Measurements from ENCODE around the gene CHCHD5. TPM values are rescaled to one million over a fixed set of nuclear protein-coding genes. Genes with fewer than 3 reads are reported as not detected.

CHCHD5 gene
- total and polyA plus RNA-seq, 10 donors = 11.9 to 34.8 (median 18.9) TPM

DNA sequence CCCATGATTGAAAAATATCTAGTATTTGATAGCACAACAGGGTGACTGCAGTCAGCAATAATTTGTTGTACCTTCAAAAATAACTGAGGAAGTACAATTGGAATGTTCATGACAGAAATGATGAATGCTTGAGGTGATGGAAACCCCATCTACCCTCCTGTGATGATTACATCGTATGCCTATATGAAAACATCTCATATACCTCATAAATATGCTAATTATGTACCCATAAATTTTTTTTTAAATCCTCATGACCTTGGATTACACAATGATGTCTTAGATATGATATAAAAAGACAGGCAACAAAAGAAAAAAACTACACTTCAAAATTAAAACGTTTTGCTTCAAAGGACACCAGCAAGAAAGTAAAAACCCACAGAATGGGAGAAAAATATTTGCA is 43.5 kb upstream of the CHCHD5 start:
- intact Hi-C loops (cut with DNase I; ENCODE audit: low total_unique reads) = no loop called here
- Histone ChIP-seq H3K27me3 (replicated peaks in 1 of 7) (no peaks in the 10 kb centered on the region), H3K36me3 (peaks cover 0 to 7% (median under 1%) of the 10 kb centered on the region in 6 donors), H3K27ac (peak overlapping the region in 7 of 8 donors; percentile 89 to 96 (median 92)), H3K4me1 (peaks cover 14 to 45% (median 30%) of the 10 kb centered on the region in 6 donors), H3K9me3 (no peaks in the 10 kb centered on the region), H3K4me3 (peak overlapping the region in 5 of 8 donors; percentile 94 to 99 (median 99))
- TF ChIP-seq POLR2A (IDR thresholded peaks at IDR 0.05) (no peak), POLR2AphosphoS5 (IDR thresholded peaks at IDR 0.05) (no peak)
- TF ChIP-seq, protein P1, sequence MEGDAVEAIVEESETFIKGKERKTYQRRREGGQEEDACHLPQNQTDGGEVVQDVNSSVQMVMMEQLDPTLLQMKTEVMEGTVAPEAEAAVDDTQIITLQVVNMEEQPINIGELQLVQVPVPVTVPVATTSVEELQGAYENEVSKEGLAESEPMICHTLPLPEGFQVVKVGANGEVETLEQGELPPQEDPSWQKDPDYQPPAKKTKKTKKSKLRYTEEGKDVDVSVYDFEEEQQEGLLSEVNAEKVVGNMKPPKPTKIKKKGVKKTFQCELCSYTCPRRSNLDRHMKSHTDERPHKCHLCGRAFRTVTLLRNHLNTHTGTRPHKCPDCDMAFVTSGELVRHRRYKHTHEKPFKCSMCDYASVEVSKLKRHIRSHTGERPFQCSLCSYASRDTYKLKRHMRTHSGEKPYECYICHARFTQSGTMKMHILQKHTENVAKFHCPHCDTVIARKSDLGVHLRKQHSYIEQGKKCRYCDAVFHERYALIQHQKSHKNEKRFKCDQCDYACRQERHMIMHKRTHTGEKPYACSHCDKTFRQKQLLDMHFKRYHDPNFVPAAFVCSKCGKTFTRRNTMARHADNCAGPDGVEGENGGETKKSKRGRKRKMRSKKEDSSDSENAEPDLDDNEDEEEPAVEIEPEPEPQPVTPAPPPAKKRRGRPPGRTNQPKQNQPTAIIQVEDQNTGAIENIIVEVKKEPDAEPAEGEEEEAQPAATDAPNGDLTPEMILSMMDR (IDR thresholded peaks at IDR 0.05 in 8 of 11, conservative IDR thresholded peaks at IDR 0.05 in 3 of 11) = no peak
- WGBS, 5 donors = 11 to 30% (median 16%) methylated on average over 2 of the region's 2 CpGs
- DNase-seq = no peak

DNA sequence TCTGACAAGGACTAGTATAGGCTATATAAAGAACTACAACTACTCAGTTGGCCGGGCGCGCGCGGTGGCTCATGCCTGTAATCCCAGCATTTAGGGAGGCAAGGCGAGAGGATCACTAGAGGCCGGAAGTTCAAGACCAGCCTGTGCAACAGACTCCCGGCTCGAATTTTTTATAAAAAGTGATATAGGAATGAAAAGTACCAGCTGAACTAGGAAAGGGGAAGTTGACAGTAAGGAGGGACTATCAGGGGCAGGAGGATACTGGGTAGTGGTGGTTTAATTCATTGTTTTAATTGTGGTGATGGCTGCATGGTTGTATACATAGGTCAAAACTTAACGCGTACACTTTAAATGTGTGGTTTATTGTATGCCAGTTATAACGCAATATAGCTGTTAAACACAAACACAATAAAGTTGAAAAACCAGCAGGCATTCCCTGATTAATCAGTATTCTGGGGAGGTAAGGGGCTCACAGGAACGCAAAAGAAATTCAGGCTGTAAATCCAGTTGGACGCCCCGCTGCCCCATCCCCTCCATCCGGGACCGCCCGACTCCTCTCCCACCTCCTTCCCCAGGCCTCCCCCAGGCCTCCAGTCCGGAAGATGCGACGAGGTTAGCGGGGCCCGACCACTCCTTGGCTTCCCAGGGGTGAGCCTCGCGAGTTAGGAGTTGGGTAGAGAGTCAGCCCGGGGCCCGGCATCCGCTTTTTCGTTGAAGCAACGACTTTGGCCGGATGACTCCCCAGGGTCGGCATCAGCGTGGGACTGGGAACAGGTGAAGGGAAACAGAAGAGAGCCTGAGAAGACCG is 42.9 kb upstream of the CHCHD5 start:
- DNase-seq = peak; percentile 94
- Histone ChIP-seq H3K36me3 (peaks cover 0 to 11% (median 2%) of the 10 kb centered on the region in 6 donors), H3K27me3 (replicated peaks in 1 of 7) (no peaks in the 10 kb centered on the region), H3K9me3 (no peaks in the 10 kb centered on the region), H3K4me3 (peak overlapping the region; percentile 67 to 100 (median 99)), H3K4me1 (peaks cover 14 to 45% (median 30%) of the 10 kb centered on the region in 6 donors), H3K27ac (peak overlapping the region; percentile 89 to 96 (median 92))
- intact Hi-C loops (cut with DNase I; ENCODE audit: low total_unique reads) = no loop called here
- peak; percentile 81 to 88 (median 87) for TF ChIP-seq POLR2AphosphoS5 (IDR thresholded peaks at IDR 0.05)
- peak in 1 of 3 donors; percentile 30 for TF ChIP-seq POLR2A (IDR thresholded peaks at IDR 0.05)
- TF ChIP-seq, protein P1 (IDR thresholded peaks at IDR 0.05 in 8 of 11, conservative IDR thresholded peaks at IDR 0.05 in 3 of 11) = no peak
- WGBS, 5 donors = 6 to 17% (median 9%) methylated on average over 26 to 34 of the region's 34 CpGs

DNA sequence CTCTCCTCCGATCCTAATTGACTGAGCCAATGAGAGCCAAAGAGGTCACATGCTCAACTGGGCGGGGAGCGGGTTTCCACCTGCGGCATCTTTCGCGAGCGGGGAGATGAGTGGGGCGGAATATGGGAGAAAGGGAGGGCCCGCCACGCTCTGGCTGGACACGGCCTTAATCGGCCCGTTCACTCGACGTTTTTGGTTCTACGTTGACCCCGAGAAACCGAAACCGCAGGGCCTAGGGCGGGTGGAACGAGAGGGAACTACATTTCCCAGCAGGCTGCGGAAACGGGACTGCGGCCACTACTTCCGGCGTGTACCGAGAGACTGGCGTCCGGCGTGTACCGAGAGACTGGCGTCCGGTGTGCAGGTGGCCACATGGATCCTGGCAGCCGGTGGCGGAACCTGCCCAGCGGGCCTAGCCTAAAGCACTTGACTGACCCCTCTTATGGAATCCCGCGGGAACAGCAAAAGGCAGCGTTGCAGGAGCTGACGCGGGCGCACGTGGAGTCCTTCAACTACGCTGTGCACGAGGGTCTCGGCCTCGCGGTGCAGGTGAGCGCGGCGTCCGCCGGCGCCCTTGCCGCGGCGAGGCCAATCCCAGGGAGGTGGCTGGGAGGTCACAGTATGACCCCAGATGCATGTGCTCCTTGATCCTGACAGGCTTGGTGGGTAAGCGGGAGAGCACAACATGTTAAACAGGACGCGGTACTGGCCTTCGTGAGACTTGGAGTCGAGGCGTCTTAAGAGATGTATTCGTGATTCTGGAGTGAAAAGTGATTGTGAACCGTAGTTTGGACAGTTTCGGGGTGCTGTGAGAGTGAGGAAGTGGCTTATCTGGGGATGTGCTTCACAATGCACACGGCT is 42.1 kb upstream of the CHCHD5 start, which contains the start of gene POLR1B:
Gene POLR1B (plus strand): TSS at position 343 of the 861 bp plus-strand sequence. CDS start 30 bp downstream, at position 373.
- Histone ChIP-seq H3K36me3 (peaks cover 0 to 19% (median 10%) of the 10 kb centered on the region in 6 donors), H3K4me1 (peaks cover 14 to 45% (median 30%) of the 10 kb centered on the region in 6 donors), H3K4me3 (peak within 1 kb of the TSS; percentile 67 to 100 (median 99)), H3K27me3 (replicated peaks in 1 of 7) (no peaks in the 10 kb centered on the region), H3K9me3 (no peaks in the 10 kb centered on the region), H3K27ac (peak within 1 kb of the TSS; percentile 89 to 96 (median 92))
- 0 to 1% (median 0%) methylated on average over 33 to 67 of the region's 67 CpGs for WGBS, 5 donors
- intact Hi-C loops (cut with DNase I; ENCODE audit: low total_unique reads) = no loop called here
- peak; percentile 74 to 82 (median 76) for TF ChIP-seq POLR2AphosphoS5 (IDR thresholded peaks at IDR 0.05)
- TF ChIP-seq, protein P1 (IDR thresholded peaks at IDR 0.05 in 8 of 11, conservative IDR thresholded peaks at IDR 0.05 in 3 of 11) = no peak
- DNase-seq = peak; percentile 95

All from spleen (tissue), 11 donors.